ENCODE results near the gene SPINK5.

SPINK5 gene

GRCh38 chr5:148179234-148179824 is 115.5 kb downstream of the SPINK5 start:
- peak; percentile 14 for DNase-seq

- no peak for DNase-seq
These were observed 122.6 kb downstream of the SPINK5 start for GRCh38 chr5:148186248-148187003.
